ENCODE data around the gene FNDC1. TPM values are rescaled to one million over a fixed set of nuclear protein-coding genes. Genes with fewer than 3 reads are reported as not detected.

Gene FNDC1
- total and polyA plus RNA-seq, 2 donors (not counting 1 experiment from before 2014, with no cell fraction given): under 0.01 to 0.03 TPM

GRCh38 chr6:159301810-159302593 is 132.8 kb downstream of the FNDC1 start:
- Histone ChIP-seq H3K4me1 (ENCODE audit: control insufficient read depth, extremely low read depth, insufficient read depth, low read length) (no peaks in the 10 kb centered on the region), H3K4me2 (ENCODE audit: extremely low read depth, insufficient read depth, low read length) (no peak overlapping the region), H4K20me1 (ENCODE audit: control insufficient read depth, extremely low read depth, insufficient read depth, low read length) (no peaks in the 10 kb centered on the region), H3K4me3 (replicated peaks in 1 of 4; ENCODE audit: control extremely low read depth in 1 of 4, insufficient read depth in 1 of 4, low read depth in 3 of 4, low read length in 4 of 4) (no peak overlapping the region), H3K9me3 (ENCODE audit: control insufficient read depth, insufficient read depth, low read depth, low read length) (no peaks in the 10 kb centered on the region), H2AFZ (ENCODE audit: low read length) (no peak overlapping the region), H3K27me3 (ENCODE audit: control insufficient read depth, insufficient read depth, low read length) (no peaks in the 10 kb centered on the region), H3K9ac (ENCODE audit: insufficient read depth, low read length) (no peak overlapping the region), H3K36me3 (ENCODE audit: control insufficient read depth, insufficient read depth, low read length) (no peaks in the 10 kb centered on the region), H3K79me2 (ENCODE audit: control insufficient read depth, insufficient read depth, low read length) (no peaks in the 10 kb centered on the region), H3K27ac (ENCODE audit: insufficient read depth, low read length) (no peak overlapping the region)
- TF ChIP-seq EZH2 (IDR thresholded peaks at IDR 0.05; ENCODE audit: low read length, missing control alignments) (no peak), CTCF (conservative IDR thresholded peaks at IDR 0.05 in 1 of 2, IDR thresholded peaks at IDR 0.05 in 1 of 2; ENCODE audit: low read depth in 1 of 2, low read length in 2 of 2) (no peak)
- no peak for DNase-seq (ENCODE audit: low read depth in 2 of 2)

- no peak overlapping the region for H3K9ac ChIP-seq (ENCODE audit: insufficient read depth, low read length)
Measured at GRCh38 chr6:159302594-159302992, 133.4 kb downstream of the FNDC1 start.

GRCh38 chr6:159303159-159303558 is 134.0 kb downstream of the FNDC1 start:
- H3K79me2 ChIP-seq (ENCODE audit: control insufficient read depth, insufficient read depth, low read length): no peaks in the 10 kb centered on the region

More at GRCh38 chr6:159302594-159302992, 133.4 kb downstream of the FNDC1 start:
- Histone ChIP-seq H3K27me3 (ENCODE audit: control insufficient read depth, insufficient read depth, low read length) (no peaks in the 10 kb centered on the region), H3K27ac (ENCODE audit: insufficient read depth, low read length) (no peak overlapping the region), H3K4me3 (replicated peaks in 1 of 4; ENCODE audit: control extremely low read depth in 1 of 4, insufficient read depth in 1 of 4, low read depth in 3 of 4, low read length in 4 of 4) (no peak overlapping the region), H3K4me2 (ENCODE audit: extremely low read depth, insufficient read depth, low read length) (no peak overlapping the region), H2AFZ (ENCODE audit: low read length) (no peak overlapping the region), H3K9me3 (ENCODE audit: control insufficient read depth, insufficient read depth, low read depth, low read length) (no peaks in the 10 kb centered on the region), H4K20me1 (ENCODE audit: control insufficient read depth, extremely low read depth, insufficient read depth, low read length) (no peaks in the 10 kb centered on the region), H3K79me2 (ENCODE audit: control insufficient read depth, insufficient read depth, low read length) (no peaks in the 10 kb centered on the region), H3K4me1 (ENCODE audit: control insufficient read depth, extremely low read depth, insufficient read depth, low read length) (no peaks in the 10 kb centered on the region), H3K36me3 (ENCODE audit: control insufficient read depth, insufficient read depth, low read length) (no peaks in the 10 kb centered on the region)
- DNase-seq (ENCODE audit: low read depth in 2 of 2): no peak
- TF ChIP-seq CTCF (conservative IDR thresholded peaks at IDR 0.05 in 1 of 2, IDR thresholded peaks at IDR 0.05 in 1 of 2; ENCODE audit: low read depth in 1 of 2, low read length in 2 of 2): no peak
- no peak for TF ChIP-seq EZH2 (IDR thresholded peaks at IDR 0.05; ENCODE audit: low read length, missing control alignments)

More at GRCh38 chr6:159303159-159303558, 134.0 kb downstream of the FNDC1 start:
- no peaks in the 10 kb centered on the region for H3K27me3 ChIP-seq (ENCODE audit: control insufficient read depth, insufficient read depth, low read length)
- H3K4me3 ChIP-seq (replicated peaks in 1 of 4; ENCODE audit: control extremely low read depth in 1 of 4, insufficient read depth in 1 of 4, low read depth in 3 of 4, low read length in 4 of 4): no peak overlapping the region
- H2AFZ ChIP-seq (ENCODE audit: low read length): no peak overlapping the region
- no peaks in the 10 kb centered on the region for H3K36me3 ChIP-seq (ENCODE audit: control insufficient read depth, insufficient read depth, low read length)
- no peaks in the 10 kb centered on the region for H4K20me1 ChIP-seq (ENCODE audit: control insufficient read depth, extremely low read depth, insufficient read depth, low read length)
- DNase-seq (ENCODE audit: low read depth in 2 of 2): no peak
- H3K9me3 ChIP-seq (ENCODE audit: control insufficient read depth, insufficient read depth, low read depth, low read length): no peaks in the 10 kb centered on the region
- H3K9ac ChIP-seq (ENCODE audit: insufficient read depth, low read length): no peak overlapping the region
- H3K4me2 ChIP-seq (ENCODE audit: extremely low read depth, insufficient read depth, low read length): no peak overlapping the region
- TF ChIP-seq CTCF (conservative IDR thresholded peaks at IDR 0.05 in 1 of 2, IDR thresholded peaks at IDR 0.05 in 1 of 2; ENCODE audit: low read depth in 1 of 2, low read length in 2 of 2) (no peak), EZH2 (IDR thresholded peaks at IDR 0.05; ENCODE audit: low read length, missing control alignments) (no peak)
- H3K4me1 ChIP-seq (ENCODE audit: control insufficient read depth, extremely low read depth, insufficient read depth, low read length): no peaks in the 10 kb centered on the region
- no peak overlapping the region for H3K27ac ChIP-seq (ENCODE audit: insufficient read depth, low read length)
